HEK293T (cell line): ENCODE data around the gene JAG2.

Experiments used
- BHLHE40 ChIP-seq: fragments of 450-650 bp; IDR thresholded peaks from 2 replicates; pipeline ENCODE4 v1.6.1; 2016; ENCODE audit warnings: mild to moderate bottlenecking, moderate library complexity, borderline replicate concordance
- CTBP1 ChIP-seq: fragments of 450-650 bp; IDR thresholded peaks from 2 replicates; pipeline ENCODE4 v1.6.1; 2016; ENCODE audit warnings: borderline replicate concordance
- FOXA1 ChIP-seq: fragments of 450-650 bp; IDR thresholded peaks from 2 replicates; pipeline ENCODE4 v1.6.1; 2016; ENCODE audit warnings: mild to moderate bottlenecking
- NFRKB ChIP-seq: fragments of 450-650 bp; IDR thresholded peaks from 2 replicates; pipeline ENCODE4 v1.6.1; 2016; ENCODE audit warnings: mild to moderate bottlenecking, moderate library complexity
- SUZ12 ChIP-seq: fragments of 450-650 bp; IDR thresholded peaks from 2 replicates; pipeline ENCODE4 v1.6.1; 2016; ENCODE audit warnings: mild to moderate bottlenecking
- TARDBP ChIP-seq: fragments of 450-650 bp; IDR thresholded peaks from 2 replicates; pipeline ENCODE4 v1.6.1; 2016
- TF ChIP-seq, protein P1 (sequence below): fragments of 450-650 bp; IDR thresholded peaks from 2 replicates; pipeline ENCODE4 v1.6.1; 2016

DNA sequence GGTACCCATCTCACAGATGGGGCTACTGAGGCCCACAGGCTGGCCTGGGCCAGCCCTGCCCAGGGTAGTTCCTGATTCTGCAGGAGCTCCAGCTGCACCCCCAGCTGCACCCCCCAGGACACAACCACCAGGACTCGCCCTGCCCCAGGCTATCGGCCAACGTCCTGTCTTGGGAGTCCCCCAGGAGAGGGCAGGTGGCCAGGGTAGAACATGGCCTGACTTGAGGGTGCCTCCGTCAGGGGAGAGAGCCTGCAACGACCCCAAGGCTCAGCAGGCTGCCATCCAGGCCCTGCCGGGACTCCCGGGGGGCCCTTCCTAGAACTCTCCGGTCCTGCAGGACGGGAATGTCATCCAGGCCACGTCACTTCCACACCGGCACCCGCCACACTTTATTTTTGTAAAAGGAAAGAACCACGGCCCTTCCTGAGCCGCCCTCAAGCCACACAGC lies 15.8 kb downstream of the JAG2 start:
- TF ChIP-seq SUZ12, result no peak
- TF ChIP-seq FOXA1, result no peak
- TF ChIP-seq TARDBP, result no peak
- TF ChIP-seq BHLHE40, result no peak
- TF ChIP-seq, protein P1, sequence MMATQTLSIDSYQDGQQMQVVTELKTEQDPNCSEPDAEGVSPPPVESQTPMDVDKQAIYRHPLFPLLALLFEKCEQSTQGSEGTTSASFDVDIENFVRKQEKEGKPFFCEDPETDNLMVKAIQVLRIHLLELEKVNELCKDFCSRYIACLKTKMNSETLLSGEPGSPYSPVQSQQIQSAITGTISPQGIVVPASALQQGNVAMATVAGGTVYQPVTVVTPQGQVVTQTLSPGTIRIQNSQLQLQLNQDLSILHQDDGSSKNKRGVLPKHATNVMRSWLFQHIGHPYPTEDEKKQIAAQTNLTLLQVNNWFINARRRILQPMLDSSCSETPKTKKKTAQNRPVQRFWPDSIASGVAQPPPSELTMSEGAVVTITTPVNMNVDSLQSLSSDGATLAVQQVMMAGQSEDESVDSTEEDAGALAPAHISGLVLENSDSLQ, result no peak
- TF ChIP-seq CTBP1, result no peak
- no peak for TF ChIP-seq NFRKB
